SK-N-SH (cell line): ENCODE results near the gene WASHC2C. TPM values are rescaled to one million over a fixed set of nuclear protein-coding genes. Genes with fewer than 3 reads are reported as not detected.

Experiments used
- CTCF ChIA-PET: fragments of 300-600, 350-600 bp; formaldehyde crosslinking; extraction: SDS; loops from one replicate; lab custom pipeline; 2021; lab: Yijun Ruan, JAX
- POLR2A ChIA-PET: fragments of 350-600 bp; sonication (Branson Sonifier 250); formaldehyde crosslinking; extraction: SDS; loops from one replicate; lab custom pipeline; 2020; ENCODE audit warnings: antibody characterized with exemption, inconsistent platforms; lab: Yijun Ruan, JAX
- DNase-seq: peaks from one replicate; pipeline ENCODE4 v3.0.0; 2012
- H2AFZ ChIP-seq: fragments of 200-600 bp; sonication (generic); 2 replicates; pipeline ENCODE4 v1.8.1; 2016; ENCODE audit warnings: antibody characterized with exemption, mild to moderate bottlenecking, low read depth
- H3F3A ChIP-seq: fragments of 200-600 bp; sonication (generic); replicated peaks from 2 replicates; pipeline ENCODE3; 2016; ENCODE audit warnings: antibody characterized with exemption, mild to moderate bottlenecking; ENCODE audit not compliant: insufficient read depth
- H3K27ac ChIP-seq, 2 experiments: fragments of 200-500 bp in 1 of 2; fragments of 200-600 bp in 1 of 2; sonication (Bioruptor generic) in 1 of 2; sonication (generic), shearing (Covaris generic) in 1 of 2; 2 replicates each; pipeline versions ENCODE4 v1.5.1 to v1.6.1; 2014 to 2016; ENCODE audit warnings: low read depth in 2 of 2, inconsistent platforms in 1 of 2, low read length in 1 of 2, mild to moderate bottlenecking in 1 of 2, mixed read lengths in 1 of 2
- H3K27me3 ChIP-seq: fragments of 200-600 bp; sonication (generic), shearing (Covaris generic); 2 replicates; pipeline ENCODE4 v1.6.1; 2016; ENCODE audit warnings: mixed run types; ENCODE audit not compliant: insufficient read depth
- H3K36me3 ChIP-seq, 2 experiments: fragments of 200-500 bp in 1 of 2; fragments of 200-600 bp in 1 of 2; sonication (Bioruptor generic) in 1 of 2; sonication (generic) in 1 of 2; replicated peaks in 1 of 2; 2 replicates each; pipeline versions ENCODE3 to v1.5.1; 2014 to 2016; ENCODE audit warnings: low read length in 1 of 2, mild to moderate bottlenecking in 1 of 2; ENCODE audit not compliant: insufficient read depth in 2 of 2, control insufficient read depth in 1 of 2
- H3K4me1 ChIP-seq, 2 experiments: fragments of 200-500 bp in 1 of 2; fragments of 200-600 bp in 1 of 2; sonication (Bioruptor generic) in 1 of 2; sonication (generic), shearing (Covaris generic) in 1 of 2; 2 replicates each; pipeline versions ENCODE4 v1.5.1 to v1.6.1; 2014 to 2016; ENCODE audit warnings: low read depth in 1 of 2, low read length in 1 of 2, mixed run types in 1 of 2; ENCODE audit not compliant: insufficient read depth in 2 of 2, control insufficient read depth in 1 of 2
- H3K4me2 ChIP-seq: fragments of 200-600 bp; sonication (generic), shearing (Covaris generic); 2 replicates; pipeline ENCODE4 v1.6.1; 2017; ENCODE audit warnings: mixed run types
- H3K4me3 ChIP-seq, 2 experiments: fragments of 200-500 bp in 1 of 2; fragments of 200-600 bp in 1 of 2; sonication (Bioruptor generic) in 1 of 2; sonication (generic), shearing (Covaris generic) in 1 of 2; 2 replicates each; pipeline versions ENCODE4 v1.5.1 to v1.8.1; 2014 to 2016; ENCODE audit warnings: low read depth in 2 of 2, inconsistent platforms in 1 of 2, low read length in 1 of 2, mild to moderate bottlenecking in 1 of 2, mixed read lengths in 1 of 2, moderate library complexity in 1 of 2
- H3K79me2 ChIP-seq: fragments of 200-600 bp; sonication (generic); 2 replicates; pipeline ENCODE4 v1.8.1; 2017; ENCODE audit warnings: mild to moderate bottlenecking; ENCODE audit not compliant: insufficient read depth
- H3K9ac ChIP-seq: fragments of 200-600 bp; sonication (generic); 2 replicates; pipeline ENCODE4 v1.6.1; 2017; ENCODE audit warnings: mixed run types
- H3K9me2 ChIP-seq: fragments of 200-600 bp; sonication (generic); 2 replicates; pipeline ENCODE4 v1.6.1; 2017; ENCODE audit warnings: mixed run types
- H3K9me3 ChIP-seq: fragments of 200-600 bp; sonication (generic); 2 replicates; pipeline ENCODE4 v1.6.1; 2017; ENCODE audit warnings: mixed run types, mild to moderate bottlenecking, moderate library complexity
- H4K20me1 ChIP-seq: fragments of 200-600 bp; sonication (generic); 2 replicates; pipeline ENCODE4 v1.6.1; 2017; ENCODE audit warnings: mild to moderate bottlenecking, mixed run types; ENCODE audit not compliant: insufficient read depth
- CHD2 ChIP-seq: fragments of 150-350 bp; IDR thresholded peaks from 2 replicates; pipeline ENCODE4 v1.6.1; 2018; ENCODE audit warnings: low read length; ENCODE audit not compliant: partially characterized antibody
- EP300 ChIP-seq, 2 experiments: IDR thresholded peaks; 2 replicates each; pipeline versions ENCODE4 v1.4.0 to v1.6.1; 2012; ENCODE audit warnings: borderline replicate concordance in 1 of 2, low read depth in 1 of 2, low read length in 1 of 2
- FOSL2 ChIP-seq: IDR thresholded peaks from 2 replicates; pipeline ENCODE4 v1.4.0; 2012; ENCODE audit warnings: low read depth, mild to moderate bottlenecking, moderate library complexity, borderline replicate concordance
- FOXJ3 ChIP-seq: sonication (generic); formaldehyde crosslinking; IDR thresholded peaks from 2 replicates; pipeline ENCODE4 v1.5.1; 2020; ENCODE audit warnings: mild to moderate bottlenecking, missing genetic modification reagents
- MXI1 ChIP-seq: IDR thresholded peaks from 2 replicates; pipeline ENCODE4 v1.6.1; 2012; ENCODE audit warnings: mild to moderate bottlenecking, low read depth, low read length, improper control_type of control experiment
- NRF1 ChIP-seq: IDR thresholded peaks from 2 replicates; pipeline ENCODE4 v1.6.1; 2012; ENCODE audit warnings: low read depth, mild to moderate bottlenecking, low read length
- POLR2AphosphoS5 ChIP-seq: IDR thresholded peaks from 2 replicates; pipeline ENCODE4 v1.6.1; 2012; ENCODE audit warnings: low read depth, low read length
- RAD21 ChIP-seq: IDR thresholded peaks from 2 replicates; pipeline ENCODE4 v1.6.1; 2012; ENCODE audit warnings: mild to moderate bottlenecking, low read length
- RCOR1 ChIP-seq: fragments of 150-350 bp; IDR thresholded peaks from 2 replicates; pipeline ENCODE4 v1.6.1; 2017; ENCODE audit warnings: antibody characterized with exemption, low read length
- RFX5 ChIP-seq: IDR thresholded peaks from 2 replicates; pipeline ENCODE4 v1.6.1; 2012; ENCODE audit warnings: mild to moderate bottlenecking, improper control_type of control experiment, low read length
- RXRA ChIP-seq: IDR thresholded peaks from 2 replicates; pipeline ENCODE4 v1.4.0; 2012; ENCODE audit warnings: low read depth, mild to moderate bottlenecking, borderline replicate concordance
- TEAD4 ChIP-seq: IDR thresholded peaks from 2 replicates; pipeline ENCODE4 v1.4.0; 2012; ENCODE audit warnings: mild to moderate bottlenecking, borderline replicate concordance; ENCODE audit not compliant: insufficient read depth
- WGBS: methylation state at CpG from one replicate; pipeline ENCODE4 v1.1.6; 2017; ENCODE audit warnings: low lambda C conversion rate; 5-methylcytosine and 5-hydroxymethylcytosine counted together
- polyA plus RNA-seq, 3 experiments: library from polyadenylated mRNA; depleted of rRNA; stranded (reverse); fragments of >200 nt; gene quantifications; 2 replicates each; pipeline ENCODE4 v1.2.3, GENCODE V29; 2012
- TF ChIP-seq, protein P1 (sequence below): fragments of 200-600 bp; sonication (generic); IDR thresholded peaks from 2 replicates; pipeline ENCODE4 v1.6.1; 2017; ENCODE audit warnings: antibody characterized with exemption, mild to moderate bottlenecking, moderate library complexity
- TF ChIP-seq, protein P2 (sequence below): IDR thresholded peaks from 2 replicates; pipeline ENCODE4; 2012
- TF ChIP-seq, protein P3 (sequence below): IDR thresholded peaks from 2 replicates; pipeline ENCODE4 v1.4.0; 2012; ENCODE audit warnings: low read depth
- TF ChIP-seq, protein P4 (sequence below): fragments of 150-350 bp; IDR thresholded peaks from 2 replicates; pipeline ENCODE4 v1.6.1; 2016; ENCODE audit warnings: mild to moderate bottlenecking, low read depth, low read length

The WASHC2C gene
- polyA plus RNA-seq, 1 of the 3 experiments (the other 2 are of a cell fraction), result 17.9 TPM

DNA sequence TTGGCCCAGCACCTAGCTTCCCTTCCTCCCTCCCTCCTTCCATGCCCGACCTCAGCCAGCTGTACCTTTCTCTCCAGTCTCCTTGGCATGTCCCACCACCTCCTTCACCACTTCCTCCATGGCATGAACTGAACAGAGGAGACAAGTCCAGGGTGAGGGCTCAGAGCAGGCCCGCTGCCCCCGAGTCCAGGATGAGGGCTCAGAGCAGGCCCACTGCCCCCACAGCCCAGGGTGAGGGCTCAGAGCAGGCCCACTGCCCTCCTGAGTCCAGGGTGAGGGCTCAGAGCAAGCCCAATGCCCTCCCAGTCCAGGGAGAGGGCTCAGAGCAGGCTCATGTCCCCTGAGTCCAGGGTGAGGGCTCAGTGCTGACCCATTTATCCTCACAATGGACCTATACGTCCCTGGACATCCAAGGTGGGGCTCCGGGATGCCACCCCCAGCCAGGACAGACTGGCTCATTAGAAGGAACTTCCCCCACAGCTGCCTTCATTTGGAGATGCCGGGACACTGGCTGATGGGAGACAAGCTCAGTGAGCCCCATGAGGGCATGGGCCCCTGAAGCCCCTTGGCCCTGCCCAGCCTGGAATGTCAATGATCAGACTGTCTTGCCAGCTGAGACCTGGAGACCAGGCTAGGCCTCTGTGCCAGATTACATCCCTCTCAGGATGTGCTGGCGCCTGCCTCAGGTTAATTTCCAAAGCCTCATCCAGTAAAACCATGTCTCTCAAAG, 90.2 kb downstream of the WASHC2C start:
- Histone ChIP-seq H3K4me2 (no peak overlapping the region), H3K9me2 (no peaks in the 10 kb centered on the region), H3K4me1 (no peaks in the 10 kb centered on the region), H3K36me3 (no peaks in the 10 kb centered on the region), H3F3A (peaks cover 3% of the 10 kb centered on the region), H3K9me3 (no peaks in the 10 kb centered on the region), H3K79me2 (no peaks in the 10 kb centered on the region), H3K4me3 (no peak overlapping the region), H3K9ac (no peak overlapping the region), H2AFZ (no peak overlapping the region), H4K20me1 (no peaks in the 10 kb centered on the region), H3K27ac (no peak overlapping the region), H3K27me3 (no peaks in the 10 kb centered on the region)
- TF ChIP-seq MXI1, result no peak
- TF ChIP-seq, protein P1, sequence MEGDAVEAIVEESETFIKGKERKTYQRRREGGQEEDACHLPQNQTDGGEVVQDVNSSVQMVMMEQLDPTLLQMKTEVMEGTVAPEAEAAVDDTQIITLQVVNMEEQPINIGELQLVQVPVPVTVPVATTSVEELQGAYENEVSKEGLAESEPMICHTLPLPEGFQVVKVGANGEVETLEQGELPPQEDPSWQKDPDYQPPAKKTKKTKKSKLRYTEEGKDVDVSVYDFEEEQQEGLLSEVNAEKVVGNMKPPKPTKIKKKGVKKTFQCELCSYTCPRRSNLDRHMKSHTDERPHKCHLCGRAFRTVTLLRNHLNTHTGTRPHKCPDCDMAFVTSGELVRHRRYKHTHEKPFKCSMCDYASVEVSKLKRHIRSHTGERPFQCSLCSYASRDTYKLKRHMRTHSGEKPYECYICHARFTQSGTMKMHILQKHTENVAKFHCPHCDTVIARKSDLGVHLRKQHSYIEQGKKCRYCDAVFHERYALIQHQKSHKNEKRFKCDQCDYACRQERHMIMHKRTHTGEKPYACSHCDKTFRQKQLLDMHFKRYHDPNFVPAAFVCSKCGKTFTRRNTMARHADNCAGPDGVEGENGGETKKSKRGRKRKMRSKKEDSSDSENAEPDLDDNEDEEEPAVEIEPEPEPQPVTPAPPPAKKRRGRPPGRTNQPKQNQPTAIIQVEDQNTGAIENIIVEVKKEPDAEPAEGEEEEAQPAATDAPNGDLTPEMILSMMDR, result no peak
- no peak for TF ChIP-seq CHD2
- TF ChIP-seq RFX5, result no peak
- CTCF ChIA-PET, result no interaction called here
- POLR2A ChIA-PET, result no interaction called here
- WGBS, result 80% methylated on average over 5 of the region's 7 CpGs
- DNase-seq, result no peak

DNA sequence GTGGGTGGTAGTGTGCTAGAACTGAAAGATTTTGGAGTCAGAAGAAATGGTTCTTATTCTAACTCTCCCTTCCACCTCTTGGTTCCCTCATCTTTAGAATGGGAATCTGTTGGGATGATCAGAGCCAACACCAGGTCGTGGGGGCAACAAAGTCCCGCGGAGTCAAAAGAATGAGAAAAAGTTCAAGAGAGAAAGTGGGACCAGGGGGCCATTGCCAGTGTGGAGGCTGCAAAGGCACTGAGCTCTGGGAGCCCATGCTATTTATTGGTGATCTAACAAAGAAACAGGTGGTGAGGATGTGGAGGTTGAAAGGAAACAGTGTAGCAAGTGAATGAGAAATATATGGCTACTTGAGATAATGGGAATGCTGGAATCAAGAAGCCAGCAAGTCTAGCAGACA, 90.8 kb downstream of the WASHC2C start:
- no peak overlapping the region for H3K4me3 ChIP-seq
- no peaks in the 10 kb centered on the region for H3K4me1 ChIP-seq
- CTCF ChIA-PET, result no interaction called here

More for the DNA sequence above, 90.8 kb downstream of the WASHC2C start:
- peaks cover 3% of the 10 kb centered on the region for H3F3A ChIP-seq
- H3K4me2 ChIP-seq, result no peak overlapping the region
- H3K79me2 ChIP-seq, result no peaks in the 10 kb centered on the region
- TF ChIP-seq FOSL2 (no peak), TEAD4 (no peak), RAD21 (no peak), RXRA (no peak), EP300 (IDR thresholded peaks at IDR 0.05; ENCODE audit: borderline replicate concordance in 1 of 2, low read depth in 1 of 2, low read length in 1 of 2) (no peak), NRF1 (no peak), FOXJ3 (no peak), RCOR1 (no peak), POLR2AphosphoS5 (no peak), MXI1 (no peak)
- TF ChIP-seq, protein P2, sequence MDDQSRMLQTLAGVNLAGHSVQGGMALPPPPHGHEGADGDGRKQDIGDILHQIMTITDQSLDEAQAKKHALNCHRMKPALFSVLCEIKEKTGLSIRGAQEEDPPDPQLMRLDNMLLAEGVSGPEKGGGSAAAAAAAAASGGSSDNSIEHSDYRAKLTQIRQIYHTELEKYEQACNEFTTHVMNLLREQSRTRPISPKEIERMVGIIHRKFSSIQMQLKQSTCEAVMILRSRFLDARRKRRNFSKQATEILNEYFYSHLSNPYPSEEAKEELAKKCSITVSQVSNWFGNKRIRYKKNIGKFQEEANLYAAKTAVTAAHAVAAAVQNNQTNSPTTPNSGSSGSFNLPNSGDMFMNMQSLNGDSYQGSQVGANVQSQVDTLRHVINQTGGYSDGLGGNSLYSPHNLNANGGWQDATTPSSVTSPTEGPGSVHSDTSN, result no peak
- TF ChIP-seq, protein P3, sequence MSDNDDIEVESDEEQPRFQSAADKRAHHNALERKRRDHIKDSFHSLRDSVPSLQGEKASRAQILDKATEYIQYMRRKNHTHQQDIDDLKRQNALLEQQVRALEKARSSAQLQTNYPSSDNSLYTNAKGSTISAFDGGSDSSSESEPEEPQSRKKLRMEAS, result no peak
- TF ChIP-seq, protein P1, result no peak
- TF ChIP-seq, protein P4, sequence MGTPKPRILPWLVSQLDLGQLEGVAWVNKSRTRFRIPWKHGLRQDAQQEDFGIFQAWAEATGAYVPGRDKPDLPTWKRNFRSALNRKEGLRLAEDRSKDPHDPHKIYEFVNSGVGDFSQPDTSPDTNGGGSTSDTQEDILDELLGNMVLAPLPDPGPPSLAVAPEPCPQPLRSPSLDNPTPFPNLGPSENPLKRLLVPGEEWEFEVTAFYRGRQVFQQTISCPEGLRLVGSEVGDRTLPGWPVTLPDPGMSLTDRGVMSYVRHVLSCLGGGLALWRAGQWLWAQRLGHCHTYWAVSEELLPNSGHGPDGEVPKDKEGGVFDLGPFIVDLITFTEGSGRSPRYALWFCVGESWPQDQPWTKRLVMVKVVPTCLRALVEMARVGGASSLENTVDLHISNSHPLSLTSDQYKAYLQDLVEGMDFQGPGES, result no peak
- no peaks in the 10 kb centered on the region for H3K9me2 ChIP-seq
- POLR2A ChIA-PET, result no interaction called here
- no peaks in the 10 kb centered on the region for H3K27me3 ChIP-seq
- no peaks in the 10 kb centered on the region for H3K9me3 ChIP-seq
- H4K20me1 ChIP-seq, result no peaks in the 10 kb centered on the region
- 71% methylated on average over 3 of the region's 3 CpGs for WGBS
- no peak overlapping the region for H3K9ac ChIP-seq
- no peak overlapping the region for H3K27ac ChIP-seq
- DNase-seq, result no peak
- no peak overlapping the region for H2AFZ ChIP-seq
- no peaks in the 10 kb centered on the region for H3K36me3 ChIP-seq
